SK-N-SH (cell line): ENCODE results near the gene SNED1. TPM values are rescaled to one million over a fixed set of nuclear protein-coding genes. Genes with fewer than 3 reads are reported as not detected.

ENCODE experiments used
- CTCF ChIA-PET: fragments of 300-600, 350-600 bp; formaldehyde crosslinking; extraction: SDS; loops from one replicate; lab custom pipeline; 2021; lab: Yijun Ruan, JAX
- POLR2A ChIA-PET: fragments of 350-600 bp; sonication (Branson Sonifier 250); formaldehyde crosslinking; extraction: SDS; loops from one replicate; lab custom pipeline; 2020; ENCODE audit warnings: antibody characterized with exemption, inconsistent platforms; lab: Yijun Ruan, JAX
- DNase-seq: peaks from one replicate; pipeline ENCODE4 v3.0.0; 2012
- H2AFZ ChIP-seq: fragments of 200-600 bp; sonication (generic); 2 replicates; pipeline ENCODE4 v1.8.1; 2016; ENCODE audit warnings: antibody characterized with exemption, mild to moderate bottlenecking, low read depth
- H3F3A ChIP-seq: fragments of 200-600 bp; sonication (generic); replicated peaks from 2 replicates; pipeline ENCODE3; 2016; ENCODE audit warnings: antibody characterized with exemption, mild to moderate bottlenecking; ENCODE audit not compliant: insufficient read depth
- H3K27ac ChIP-seq, 2 experiments: fragments of 200-500 bp in 1 of 2; fragments of 200-600 bp in 1 of 2; sonication (Bioruptor generic) in 1 of 2; sonication (generic), shearing (Covaris generic) in 1 of 2; 2 replicates each; pipeline versions ENCODE4 v1.5.1 to v1.6.1; 2014 to 2016; ENCODE audit warnings: low read depth in 2 of 2, inconsistent platforms in 1 of 2, low read length in 1 of 2, mild to moderate bottlenecking in 1 of 2, mixed read lengths in 1 of 2
- H3K27me3 ChIP-seq: fragments of 200-600 bp; sonication (generic), shearing (Covaris generic); 2 replicates; pipeline ENCODE4 v1.6.1; 2016; ENCODE audit warnings: mixed run types; ENCODE audit not compliant: insufficient read depth
- H3K36me3 ChIP-seq, 2 experiments: fragments of 200-500 bp in 1 of 2; fragments of 200-600 bp in 1 of 2; sonication (Bioruptor generic) in 1 of 2; sonication (generic) in 1 of 2; replicated peaks in 1 of 2; 2 replicates each; pipeline versions ENCODE3 to v1.5.1; 2014 to 2016; ENCODE audit warnings: low read length in 1 of 2, mild to moderate bottlenecking in 1 of 2; ENCODE audit not compliant: insufficient read depth in 2 of 2, control insufficient read depth in 1 of 2
- H3K4me1 ChIP-seq, 2 experiments: fragments of 200-500 bp in 1 of 2; fragments of 200-600 bp in 1 of 2; sonication (Bioruptor generic) in 1 of 2; sonication (generic), shearing (Covaris generic) in 1 of 2; 2 replicates each; pipeline versions ENCODE4 v1.5.1 to v1.6.1; 2014 to 2016; ENCODE audit warnings: low read depth in 1 of 2, low read length in 1 of 2, mixed run types in 1 of 2; ENCODE audit not compliant: insufficient read depth in 2 of 2, control insufficient read depth in 1 of 2
- H3K4me2 ChIP-seq: fragments of 200-600 bp; sonication (generic), shearing (Covaris generic); 2 replicates; pipeline ENCODE4 v1.6.1; 2017; ENCODE audit warnings: mixed run types
- H3K4me3 ChIP-seq, 2 experiments: fragments of 200-500 bp in 1 of 2; fragments of 200-600 bp in 1 of 2; sonication (Bioruptor generic) in 1 of 2; sonication (generic), shearing (Covaris generic) in 1 of 2; 2 replicates each; pipeline versions ENCODE4 v1.5.1 to v1.8.1; 2014 to 2016; ENCODE audit warnings: low read depth in 2 of 2, inconsistent platforms in 1 of 2, low read length in 1 of 2, mild to moderate bottlenecking in 1 of 2, mixed read lengths in 1 of 2, moderate library complexity in 1 of 2
- H3K79me2 ChIP-seq: fragments of 200-600 bp; sonication (generic); 2 replicates; pipeline ENCODE4 v1.8.1; 2017; ENCODE audit warnings: mild to moderate bottlenecking; ENCODE audit not compliant: insufficient read depth
- H3K9ac ChIP-seq: fragments of 200-600 bp; sonication (generic); 2 replicates; pipeline ENCODE4 v1.6.1; 2017; ENCODE audit warnings: mixed run types
- H3K9me2 ChIP-seq: fragments of 200-600 bp; sonication (generic); 2 replicates; pipeline ENCODE4 v1.6.1; 2017; ENCODE audit warnings: mixed run types
- H3K9me3 ChIP-seq: fragments of 200-600 bp; sonication (generic); 2 replicates; pipeline ENCODE4 v1.6.1; 2017; ENCODE audit warnings: mixed run types, mild to moderate bottlenecking, moderate library complexity
- H4K20me1 ChIP-seq: fragments of 200-600 bp; sonication (generic); 2 replicates; pipeline ENCODE4 v1.6.1; 2017; ENCODE audit warnings: mild to moderate bottlenecking, mixed run types; ENCODE audit not compliant: insufficient read depth
- CTCF ChIP-seq: fragments of 200-600 bp; sonication (generic); IDR thresholded peaks from 2 replicates; pipeline ENCODE4 v1.6.1; 2017; ENCODE audit warnings: antibody characterized with exemption, mild to moderate bottlenecking, moderate library complexity
- FOSL2 ChIP-seq: IDR thresholded peaks from 2 replicates; pipeline ENCODE4 v1.4.0; 2012; ENCODE audit warnings: low read depth, mild to moderate bottlenecking, moderate library complexity, borderline replicate concordance
- FOXJ3 ChIP-seq: sonication (generic); formaldehyde crosslinking; IDR thresholded peaks from 2 replicates; pipeline ENCODE4 v1.5.1; 2020; ENCODE audit warnings: mild to moderate bottlenecking, missing genetic modification reagents
- JUND ChIP-seq: IDR thresholded peaks from 2 replicates; pipeline ENCODE4 v1.4.0; 2012
- NFIC ChIP-seq: IDR thresholded peaks from 2 replicates; pipeline ENCODE4 v1.4.0; 2012; ENCODE audit warnings: borderline replicate concordance
- POLR2AphosphoS5 ChIP-seq: IDR thresholded peaks from 2 replicates; pipeline ENCODE4 v1.6.1; 2012; ENCODE audit warnings: low read depth, low read length
- RFX5 ChIP-seq: IDR thresholded peaks from 2 replicates; pipeline ENCODE4 v1.6.1; 2012; ENCODE audit warnings: mild to moderate bottlenecking, improper control_type of control experiment, low read length
- TCF12 ChIP-seq: IDR thresholded peaks from 2 replicates; pipeline ENCODE4 v1.4.0; 2012
- YY1 ChIP-seq: IDR thresholded peaks from 2 replicates; pipeline ENCODE4 v1.4.0; 2012; ENCODE audit warnings: low read depth, mild to moderate bottlenecking
- WGBS: methylation state at CpG from one replicate; pipeline ENCODE4 v1.1.6; 2017; ENCODE audit warnings: low lambda C conversion rate; 5-methylcytosine and 5-hydroxymethylcytosine counted together
- polyA plus RNA-seq, 3 experiments: library from polyadenylated mRNA; depleted of rRNA; stranded (reverse); fragments of >200 nt; gene quantifications; 2 replicates each; pipeline ENCODE4 v1.2.3, GENCODE V29; 2012
- TF ChIP-seq, protein P1 (sequence below): IDR thresholded peaks from 2 replicates; pipeline ENCODE4 v1.4.0; 2012; ENCODE audit warnings: low read depth, borderline replicate concordance

SNED1 gene
- polyA plus RNA-seq, 1 of the 3 experiments (the other 2 are of a cell fraction): 0.03 TPM

GRCh38 chr2:240990726-240991377 lies 7.6 kb upstream of the SNED1 start (continued):
- TF ChIP-seq, protein P1, sequence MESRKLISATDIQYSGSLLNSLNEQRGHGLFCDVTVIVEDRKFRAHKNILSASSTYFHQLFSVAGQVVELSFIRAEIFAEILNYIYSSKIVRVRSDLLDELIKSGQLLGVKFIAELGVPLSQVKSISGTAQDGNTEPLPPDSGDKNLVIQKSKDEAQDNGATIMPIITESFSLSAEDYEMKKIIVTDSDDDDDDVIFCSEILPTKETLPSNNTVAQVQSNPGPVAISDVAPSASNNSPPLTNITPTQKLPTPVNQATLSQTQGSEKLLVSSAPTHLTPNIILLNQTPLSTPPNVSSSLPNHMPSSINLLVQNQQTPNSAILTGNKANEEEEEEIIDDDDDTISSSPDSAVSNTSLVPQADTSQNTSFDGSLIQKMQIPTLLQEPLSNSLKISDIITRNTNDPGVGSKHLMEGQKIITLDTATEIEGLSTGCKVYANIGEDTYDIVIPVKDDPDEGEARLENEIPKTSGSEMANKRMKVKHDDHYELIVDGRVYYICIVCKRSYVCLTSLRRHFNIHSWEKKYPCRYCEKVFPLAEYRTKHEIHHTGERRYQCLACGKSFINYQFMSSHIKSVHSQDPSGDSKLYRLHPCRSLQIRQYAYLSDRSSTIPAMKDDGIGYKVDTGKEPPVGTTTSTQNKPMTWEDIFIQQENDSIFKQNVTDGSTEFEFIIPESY: no peak

DNA sequence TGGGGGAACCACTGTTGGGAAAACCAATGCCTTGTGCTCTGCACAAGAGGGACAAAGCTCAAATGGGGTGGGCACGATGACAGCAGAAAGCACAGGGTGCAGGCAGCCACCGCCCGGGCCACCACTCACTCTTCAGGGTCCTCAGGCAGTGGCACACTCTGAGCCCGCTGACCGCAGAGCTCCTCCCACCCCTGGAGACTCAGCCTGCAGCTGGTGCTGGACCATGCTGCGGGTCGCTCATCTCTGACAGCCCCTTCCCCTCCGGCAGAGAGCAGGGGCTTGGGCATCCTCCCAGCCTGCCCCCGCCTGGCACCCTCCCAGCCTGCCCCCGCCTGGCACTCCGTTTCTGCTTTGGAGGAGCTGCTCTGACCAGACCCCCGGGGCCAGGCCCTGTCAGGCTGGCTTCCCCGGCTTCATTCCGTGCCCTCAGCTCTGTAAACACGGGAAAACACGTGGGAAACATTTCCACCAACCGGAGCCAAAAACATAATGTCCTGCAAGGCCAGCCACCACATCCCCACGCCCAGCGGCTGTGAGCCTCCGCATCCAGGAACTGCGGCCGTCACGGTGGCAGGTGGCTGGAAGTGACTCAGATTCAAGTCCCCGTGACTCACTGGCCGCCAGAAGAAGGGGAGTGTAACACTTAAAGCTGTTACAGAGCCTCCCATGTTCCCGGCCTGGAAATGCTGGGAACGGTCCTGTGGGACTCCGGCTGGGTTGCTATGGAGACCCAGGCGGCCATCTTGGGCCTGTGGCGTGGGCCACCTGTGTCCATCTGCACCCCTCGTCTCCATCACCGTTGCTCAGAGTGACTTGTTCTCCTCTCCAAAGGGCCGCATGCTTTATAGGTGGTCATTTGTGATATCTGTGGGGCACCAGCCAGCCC lies 6.8 kb upstream of the SNED1 start:
- Histone ChIP-seq H3K4me2 (0 out of 2 replicates have a peak overlapping the region, but pooled peaks have one; percentile 10), H3K9me3 (no peaks in the 10 kb centered on the region), H3K9me2 (no peaks in the 10 kb centered on the region), H4K20me1 (no peaks in the 10 kb centered on the region), H3K79me2 (no peaks in the 10 kb centered on the region), H3K36me3 (no peaks in the 10 kb centered on the region), H3K9ac (no peak overlapping the region), H2AFZ (no peak overlapping the region), H3F3A (no peaks in the 10 kb centered on the region), H3K27me3 (no peaks in the 10 kb centered on the region), H3K4me1 (peaks cover 0 to 5% of the 10 kb centered on the region in 2 experiments; a peak in 2 of 4 replicates), H3K4me3 (no peak overlapping the region), H3K27ac (no peak overlapping the region)
- TF ChIP-seq CTCF (no peak), YY1 (peak; percentile 73), POLR2AphosphoS5 (no peak), NFIC (no peak), JUND (no peak), FOSL2 (peak; percentile 78), FOXJ3 (CRISPR knock-in tag) (no peak), TCF12 (peak; percentile 35; the same call in 1 of the 2 replicates), RFX5 (no peak)
- POLR2A ChIA-PET: no interaction called here
- WGBS: 66% methylated on average over 20 of the region's 33 CpGs
- CTCF ChIA-PET: interaction anchor here (0.9 to 1.6 kb wide), 4 partner anchors 8 to 78 kb away, joined by 3 to 5 read pairs (median 4); no protein-coding TSS in a partner anchor
- no peak for DNase-seq
